ENCODE data around the gene PLSCR1. TPM values are rescaled to one million over a fixed set of nuclear protein-coding genes. Genes with fewer than 3 reads are reported as not detected.
"Not testable (repeated sequence)": the region's sequence is repeated elsewhere in the genome, so short reads cannot be mapped to it uniquely, and the experiment has no call there.

Gene PLSCR1
- total RNA-seq, 2 experiments from 2014 or later = 65.8 to 69.0 TPM

DNA sequence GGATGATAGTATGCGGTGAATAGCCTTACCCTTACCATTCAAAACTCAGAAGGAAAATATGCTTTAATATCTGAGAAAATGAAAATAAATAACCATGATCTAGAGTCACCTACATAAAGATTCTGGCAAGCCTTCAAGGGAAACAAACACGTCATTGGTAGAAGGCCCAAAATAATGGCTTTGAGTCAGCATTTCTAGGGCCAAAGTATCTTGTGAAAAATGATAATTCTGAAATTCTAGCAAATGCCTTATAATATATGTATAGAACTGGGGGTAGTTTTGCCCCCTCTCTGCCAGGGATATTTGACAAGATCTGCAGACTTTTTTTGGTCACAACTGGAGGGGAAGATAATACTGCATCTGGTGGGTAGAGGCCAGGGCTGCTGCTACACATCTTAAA, 15.4 kb downstream of the PLSCR1 start:
- POLR2A ChIA-PET = interaction anchor here (0.7 kb wide), 1 partner anchor 16 kb away, joined by 5 read pairs; no protein-coding TSS in a partner anchor
- Mint-ChIP-seq H3K9me3 (no peaks in the 10 kb centered on the region), H3K4me3 (no peak overlapping the region), H3K27ac (no peak overlapping the region), H3K27me3 (no peaks in the 10 kb centered on the region), H3K4me1 (ENCODE audit: low read depth) (no peaks in the 10 kb centered on the region), H3K36me3 (peaks cover 16% of the 10 kb centered on the region)
- no peak for DNase-seq
- CTCF ChIA-PET = no interaction called here
- intact Hi-C loops (cut with micrococcal nuclease) = no loop called here

DNA sequence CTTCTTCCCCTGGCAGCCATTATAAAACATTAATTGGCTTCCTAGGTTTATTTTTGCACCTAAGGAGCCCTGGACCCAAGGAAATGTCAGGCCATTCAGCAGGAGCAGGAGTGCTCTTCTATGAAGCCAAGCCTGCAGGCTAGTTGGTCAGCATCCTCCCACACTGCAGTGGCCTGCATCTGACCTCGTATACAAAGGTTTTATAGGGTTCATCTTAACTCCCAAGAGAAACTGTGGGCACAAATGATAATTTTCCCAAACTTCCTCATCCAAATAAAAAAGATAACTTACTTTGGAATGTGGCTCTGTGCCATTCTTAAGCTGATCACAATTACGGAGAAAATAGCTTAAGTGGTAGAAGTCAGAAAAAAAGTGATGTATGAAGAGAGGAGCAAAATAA, 19.4 kb downstream of the PLSCR1 start:
- POLR2A ChIA-PET = no interaction called here
- Mint-ChIP-seq H3K9me3 (no peaks in the 10 kb centered on the region), H3K27ac (no peak overlapping the region), H3K4me3 (no peak overlapping the region), H3K27me3 (no peaks in the 10 kb centered on the region), H3K36me3 (peaks cover 23% of the 10 kb centered on the region), H3K4me1 (ENCODE audit: low read depth) (peaks cover under 1% of the 10 kb centered on the region)
- DNase-seq = no peak
- intact Hi-C loops (cut with micrococcal nuclease) = no loop called here
- CTCF ChIA-PET = no interaction called here

DNA sequence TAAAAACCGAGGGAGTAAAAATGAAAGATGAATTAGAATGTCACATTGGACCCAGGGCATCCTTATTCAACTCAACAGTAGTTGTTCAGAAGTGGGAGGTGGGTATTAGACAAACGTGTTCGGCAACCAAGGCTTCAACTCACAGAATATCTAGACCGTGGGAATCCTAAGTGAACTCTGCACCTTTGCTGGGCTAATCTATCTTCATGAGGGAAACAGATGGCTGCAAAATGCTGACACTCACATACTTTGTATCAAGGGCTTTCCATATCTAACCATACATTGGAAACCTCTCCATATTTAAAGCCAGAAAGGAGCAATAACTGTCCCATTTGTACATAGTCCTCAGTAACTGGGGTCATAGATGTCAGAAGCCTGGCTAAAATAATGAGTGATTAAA, 20.9 kb downstream of the PLSCR1 start:
- no peak overlapping the region for H3K4me3 Mint-ChIP-seq
- intact Hi-C loops (cut with micrococcal nuclease) = no loop called here
- no peak overlapping the region for H3K27ac Mint-ChIP-seq
- no peaks in the 10 kb centered on the region for H3K27me3 Mint-ChIP-seq
- H3K9me3 Mint-ChIP-seq = no peaks in the 10 kb centered on the region
- DNase-seq = no peak
- peaks cover 4% of the 10 kb centered on the region for H3K4me1 Mint-ChIP-seq (ENCODE audit: low read depth)
- POLR2A ChIA-PET = no interaction called here
- CTCF ChIA-PET = no interaction called here
- H3K36me3 Mint-ChIP-seq = peaks cover 27% of the 10 kb centered on the region

DNA sequence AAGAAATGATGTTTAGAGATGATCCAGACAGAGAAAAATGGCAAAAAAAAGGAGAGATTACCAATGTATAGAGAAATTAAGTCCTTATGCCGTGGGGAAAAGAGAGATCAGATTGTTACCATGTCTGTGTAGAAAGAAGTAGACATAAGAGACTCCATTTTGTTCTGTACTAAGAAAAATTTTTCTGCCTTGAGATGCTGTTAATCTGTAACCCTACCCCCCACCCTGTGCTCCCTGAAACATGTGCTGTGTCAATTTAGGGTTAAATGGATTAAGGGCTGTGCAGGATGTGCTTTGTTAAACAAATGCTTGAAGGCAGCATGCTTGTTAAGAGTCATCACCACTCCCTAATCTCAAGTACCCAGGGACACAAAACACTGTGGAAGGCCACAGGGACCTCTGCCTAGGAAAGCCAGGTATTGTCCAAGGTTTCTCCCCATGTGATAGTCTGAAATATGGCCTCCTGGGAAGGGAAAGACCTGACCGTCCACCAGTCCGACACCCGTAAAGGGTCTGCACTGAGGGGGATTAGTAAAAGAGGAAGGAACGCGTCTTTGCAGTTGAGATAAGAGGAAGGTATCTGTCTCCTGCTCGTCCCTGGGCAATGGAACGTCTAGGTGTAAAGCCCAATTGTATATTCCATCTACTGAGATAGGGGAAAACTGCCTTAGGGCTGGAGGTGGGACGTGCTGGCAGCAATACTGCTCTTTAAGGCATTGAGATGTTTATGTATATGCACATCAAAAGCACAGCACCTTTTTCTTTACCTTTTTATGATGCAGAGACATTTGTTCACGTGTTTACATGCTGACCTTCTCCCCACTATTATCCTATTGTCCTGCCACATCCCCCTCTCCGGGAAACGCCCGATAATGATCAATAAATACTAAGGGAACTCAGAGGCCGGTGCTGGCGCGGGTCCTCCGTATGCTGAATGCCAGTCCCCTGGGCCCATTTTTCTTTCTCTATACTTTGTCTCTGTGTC, 21.9 kb downstream of the PLSCR1 start:
- H3K4me3 Mint-ChIP-seq; intact Hi-C loops (cut with micrococcal nuclease); POLR2A ChIA-PET; H3K27ac Mint-ChIP-seq; CTCF ChIA-PET; DNase-seq; H3K27me3 Mint-ChIP-seq; H3K4me1 Mint-ChIP-seq (ENCODE audit: low read depth); H3K9me3 Mint-ChIP-seq: not testable (repeated sequence)
- peaks cover 30% of the 10 kb centered on the region for H3K36me3 Mint-ChIP-seq

DNA sequence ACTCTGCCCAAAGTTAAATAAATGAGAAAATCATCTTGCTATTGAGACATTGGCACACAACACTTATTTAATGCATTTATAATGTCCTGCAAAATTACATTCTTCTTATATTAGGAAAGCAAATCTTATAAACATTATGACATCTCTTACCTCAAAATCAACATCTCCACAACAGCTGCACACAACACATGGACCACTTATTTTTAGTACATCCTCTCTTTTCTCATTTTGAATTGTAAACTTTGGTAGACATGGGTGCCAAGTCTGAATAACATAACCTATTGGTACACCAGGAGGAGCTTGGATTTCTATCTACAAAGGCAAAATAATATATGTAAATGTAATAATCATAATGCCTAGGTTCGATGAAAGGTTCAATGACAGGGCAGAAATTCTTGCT, 23.0 kb downstream of the PLSCR1 start:
- H3K36me3 Mint-ChIP-seq = peaks cover 32% of the 10 kb centered on the region
- intact Hi-C loops (cut with micrococcal nuclease) = no loop called here
- CTCF ChIA-PET = no interaction called here
- DNase-seq = no peak
- no peaks in the 10 kb centered on the region for H3K27me3 Mint-ChIP-seq
- H3K9me3 Mint-ChIP-seq = no peaks in the 10 kb centered on the region
- no peak overlapping the region for H3K4me3 Mint-ChIP-seq
- H3K4me1 Mint-ChIP-seq (ENCODE audit: low read depth) = peaks cover 4% of the 10 kb centered on the region
- no peak overlapping the region for H3K27ac Mint-ChIP-seq
- POLR2A ChIA-PET = no interaction called here

DNA sequence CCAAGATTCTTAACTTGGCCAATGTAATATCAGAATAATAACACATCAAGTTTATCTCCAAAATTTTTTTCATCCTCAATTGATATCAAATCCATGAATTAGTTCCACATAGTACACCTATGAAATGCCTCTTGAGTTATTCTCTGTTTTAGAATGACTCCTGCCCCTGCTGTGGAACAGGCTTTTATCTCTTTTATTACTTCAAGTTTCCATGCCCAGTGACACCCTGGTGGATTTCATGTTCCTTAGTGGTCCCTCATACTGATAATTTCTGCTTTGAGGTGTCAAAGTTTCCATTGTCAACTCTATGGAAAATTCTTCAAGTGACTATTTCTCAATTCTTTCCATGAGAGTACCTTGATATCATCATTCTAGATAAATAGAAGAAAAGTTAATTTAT, 24.6 kb downstream of the PLSCR1 start:
- no peak overlapping the region for H3K4me3 Mint-ChIP-seq
- no peaks in the 10 kb centered on the region for H3K9me3 Mint-ChIP-seq
- no peaks in the 10 kb centered on the region for H3K27me3 Mint-ChIP-seq
- intact Hi-C loops (cut with micrococcal nuclease) = no loop called here
- ChIA-PET CTCF (no interaction called here), POLR2A (no interaction called here)
- peaks cover 31% of the 10 kb centered on the region for H3K36me3 Mint-ChIP-seq
- no peak overlapping the region for H3K27ac Mint-ChIP-seq
- DNase-seq = no peak
- H3K4me1 Mint-ChIP-seq (ENCODE audit: low read depth) = peaks cover 4% of the 10 kb centered on the region

DNA sequence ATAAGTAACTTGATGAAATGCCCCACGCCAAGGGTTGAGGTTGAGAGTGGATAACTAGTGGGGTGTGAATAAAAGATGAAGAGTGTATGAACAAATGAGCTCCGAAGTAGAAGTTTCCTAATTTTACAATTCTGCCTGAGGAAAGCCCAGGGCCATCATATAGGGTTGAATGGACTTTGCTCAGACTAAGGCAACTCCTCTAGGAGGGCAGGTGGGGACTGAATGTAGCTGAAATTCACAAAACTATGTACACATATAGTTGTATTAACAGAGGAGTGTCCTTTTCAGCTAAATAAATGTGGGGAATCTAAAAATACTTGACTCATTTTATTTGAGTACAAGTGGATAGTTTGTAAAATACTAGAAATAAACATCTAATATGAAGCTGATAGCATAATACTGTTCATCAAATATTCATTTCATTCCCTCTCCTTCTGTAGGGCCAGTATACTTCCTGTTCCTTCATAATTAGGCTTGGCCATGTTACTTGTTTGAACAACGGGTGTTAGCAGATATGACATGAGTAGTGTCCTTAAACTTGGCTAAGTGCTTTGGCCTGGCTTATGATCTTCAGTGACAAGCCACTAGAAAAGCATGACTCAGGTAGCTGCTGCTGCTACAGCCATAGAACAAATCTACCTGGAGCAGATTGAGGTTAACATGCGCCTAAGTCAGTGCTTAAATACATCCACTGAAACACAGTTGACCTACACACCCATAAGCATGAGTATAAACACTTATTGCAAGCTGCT, 26.5 kb downstream of the PLSCR1 start:
- no peaks in the 10 kb centered on the region for H3K27me3 Mint-ChIP-seq
- intact Hi-C loops (cut with micrococcal nuclease) = no loop called here
- CTCF ChIA-PET = interaction anchor here (1.3 kb wide), 1 partner anchor 26 kb away, joined by 3 read pairs; no protein-coding TSS in a partner anchor
- H3K9me3 Mint-ChIP-seq = no peaks in the 10 kb centered on the region
- DNase-seq = no peak
- no peak overlapping the region for H3K4me3 Mint-ChIP-seq
- peaks cover 37% of the 10 kb centered on the region for H3K36me3 Mint-ChIP-seq
- no peak overlapping the region for H3K27ac Mint-ChIP-seq
- H3K4me1 Mint-ChIP-seq (ENCODE audit: low read depth) = peaks cover 14% of the 10 kb centered on the region
- POLR2A ChIA-PET = no interaction called here

DNA sequence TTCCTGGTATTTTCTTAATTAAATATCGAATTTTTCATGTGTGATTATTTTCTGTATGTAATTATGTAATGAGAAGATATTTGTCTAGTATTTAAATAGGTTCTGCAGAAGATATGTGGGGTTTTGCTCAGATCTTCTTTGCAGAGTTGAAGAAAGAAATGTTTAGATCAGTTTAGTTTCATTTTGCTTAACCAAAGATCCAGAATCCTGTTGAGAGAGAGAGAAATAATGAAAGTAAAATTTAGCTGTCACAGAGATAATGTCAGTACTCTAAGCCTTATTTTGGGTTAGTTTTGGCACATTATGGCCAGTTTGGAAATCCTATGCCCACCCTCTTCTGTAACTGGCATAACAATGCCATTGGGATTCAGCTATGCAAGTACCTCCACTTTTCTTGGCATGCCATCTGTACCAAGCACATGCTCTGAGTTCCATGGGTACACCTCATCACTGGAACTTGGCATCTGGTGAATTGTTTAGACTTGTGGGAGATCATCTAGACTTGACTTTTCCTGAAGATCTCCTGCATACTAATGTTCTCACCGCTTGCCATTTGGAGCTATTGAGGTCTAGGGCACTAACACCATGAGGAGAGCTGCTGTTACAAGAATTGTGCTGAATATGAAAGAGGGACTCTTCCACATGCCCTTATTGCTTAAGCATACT, 30.9 kb downstream of the PLSCR1 start:
- Mint-ChIP-seq H3K27me3 (no peaks in the 10 kb centered on the region), H3K9me3 (no peaks in the 10 kb centered on the region), H3K27ac (no peak overlapping the region), H3K4me3 (no peak overlapping the region), H3K4me1 (ENCODE audit: low read depth) (peaks cover 11% of the 10 kb centered on the region), H3K36me3 (peaks cover 29% of the 10 kb centered on the region)
- ChIA-PET POLR2A (no interaction called here), CTCF (interaction anchor here (1.6 kb wide), 1 partner anchor 9 kb away, joined by 5 read pairs; no protein-coding TSS in a partner anchor)
- no peak for DNase-seq
- intact Hi-C loops (cut with micrococcal nuclease) = no loop called here

DNA sequence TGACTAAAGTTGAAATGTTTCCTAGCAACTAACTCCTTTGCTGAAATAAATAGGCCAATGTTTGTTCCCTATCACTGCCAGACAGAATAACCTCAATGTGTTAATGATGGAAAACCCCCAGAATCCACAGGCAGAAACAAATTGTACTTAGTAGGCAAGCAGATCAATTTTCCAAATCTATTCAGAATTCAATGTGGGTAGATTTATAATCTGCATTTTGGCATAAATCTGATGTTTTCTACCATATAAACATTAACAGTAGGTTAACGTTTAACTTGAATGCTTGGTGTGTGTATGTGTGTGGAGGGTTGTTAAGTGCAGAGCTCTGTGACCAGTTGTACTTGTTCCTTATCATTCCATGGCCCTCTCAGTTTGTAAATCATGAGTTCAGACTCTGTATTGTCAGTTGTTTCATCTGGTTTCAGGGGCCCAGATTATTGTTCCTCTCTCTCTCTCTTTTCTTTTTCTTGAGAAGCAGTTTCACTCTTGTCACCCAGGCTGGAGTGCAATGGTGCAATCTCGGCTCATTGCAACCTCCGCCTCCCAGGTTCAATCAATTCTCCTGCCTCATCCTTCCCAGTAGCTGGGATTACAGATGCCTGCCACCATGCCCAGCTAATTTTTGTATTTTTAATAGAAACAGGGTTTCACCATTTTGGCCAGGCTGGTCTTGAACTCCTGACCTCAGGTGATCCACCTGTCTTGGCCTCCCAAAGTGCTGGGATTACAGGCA, 32.8 kb downstream of the PLSCR1 start:
- intact Hi-C loops (cut with micrococcal nuclease) = no loop called here
- DNase-seq = no peak
- peaks cover 11% of the 10 kb centered on the region for H3K4me1 Mint-ChIP-seq (ENCODE audit: low read depth)
- ChIA-PET POLR2A (no interaction called here), CTCF (no interaction called here)
- H3K36me3 Mint-ChIP-seq = peaks cover 23% of the 10 kb centered on the region
- no peak overlapping the region for H3K27ac Mint-ChIP-seq
- H3K27me3 Mint-ChIP-seq = no peaks in the 10 kb centered on the region
- H3K4me3 Mint-ChIP-seq = no peak overlapping the region
- no peaks in the 10 kb centered on the region for H3K9me3 Mint-ChIP-seq

DNA sequence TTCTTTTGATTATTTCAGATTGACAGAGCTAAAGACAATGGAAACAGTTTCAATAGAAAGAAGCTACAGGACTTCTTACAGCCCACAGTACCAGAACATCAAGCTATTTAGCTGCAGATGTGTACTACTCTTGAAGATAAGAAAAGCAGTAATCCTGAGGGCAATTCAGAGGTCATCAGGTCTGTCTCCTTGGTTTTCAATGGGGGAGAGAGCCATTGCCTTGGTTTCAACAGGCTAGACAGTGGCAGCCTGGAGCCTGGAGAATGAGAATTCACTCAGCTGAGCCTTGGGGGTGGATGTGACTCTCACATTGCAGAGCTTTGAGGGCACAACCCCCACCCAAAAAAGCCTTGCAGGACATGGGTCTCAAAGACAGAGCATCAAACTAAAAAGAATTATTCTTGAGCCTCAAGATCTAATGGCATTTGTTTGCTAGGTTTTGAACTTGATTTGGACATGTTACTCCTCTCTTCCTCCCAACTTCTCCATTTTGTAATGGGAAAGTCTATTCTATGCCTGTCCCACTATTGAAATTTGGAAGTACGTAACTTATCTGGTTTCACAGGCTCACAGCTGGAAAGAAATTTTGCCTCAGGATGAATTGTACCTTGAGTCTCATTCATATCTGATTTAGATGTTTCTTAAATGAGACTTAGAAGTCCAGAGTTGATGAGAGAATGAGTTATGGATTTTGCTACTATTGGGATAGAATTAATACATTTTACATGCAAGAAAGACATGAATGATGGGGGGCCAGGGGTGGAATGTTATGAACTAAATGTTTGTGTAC, 36.9 kb downstream of the PLSCR1 start:
- H3K27me3 Mint-ChIP-seq = no peaks in the 10 kb centered on the region
- no peak overlapping the region for H3K4me3 Mint-ChIP-seq
- ChIA-PET CTCF (no interaction called here), POLR2A (no interaction called here)
- DNase-seq = no peak
- peaks cover 7% of the 10 kb centered on the region for H3K36me3 Mint-ChIP-seq
- H3K27ac Mint-ChIP-seq = no peak overlapping the region
- H3K4me1 Mint-ChIP-seq (ENCODE audit: low read depth) = peaks cover 14% of the 10 kb centered on the region
- intact Hi-C loops (cut with micrococcal nuclease) = no loop called here
- no peaks in the 10 kb centered on the region for H3K9me3 Mint-ChIP-seq

DNA sequence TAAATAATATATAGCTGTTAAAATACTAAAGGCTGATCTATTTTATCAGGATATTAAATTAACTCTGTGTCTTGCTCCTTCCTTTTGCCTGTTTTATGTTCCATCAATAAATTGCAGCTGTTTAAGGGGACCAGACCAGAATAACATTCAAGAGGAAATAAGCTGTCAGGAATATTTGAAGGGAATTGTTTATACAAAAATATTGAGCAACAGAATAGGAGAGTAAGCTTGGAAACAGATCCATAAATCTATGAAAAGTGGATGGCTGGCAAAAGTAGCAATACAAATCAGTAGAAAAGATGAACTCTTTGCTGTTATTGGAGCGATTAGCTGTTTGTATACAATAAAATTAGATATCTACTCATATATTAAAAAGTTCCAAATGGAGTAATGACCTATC, 38.9 kb downstream of the PLSCR1 start:
- Mint-ChIP-seq H3K9me3 (no peaks in the 10 kb centered on the region), H3K4me1 (ENCODE audit: low read depth) (peaks cover 16% of the 10 kb centered on the region), H3K4me3 (no peak overlapping the region), H3K27ac (no peak overlapping the region), H3K36me3 (no peaks in the 10 kb centered on the region), H3K27me3 (no peaks in the 10 kb centered on the region)
- no peak for DNase-seq
- POLR2A ChIA-PET = no interaction called here
- CTCF ChIA-PET = interaction anchor here (1.8 kb wide), 1 partner anchor 9 kb away, joined by 5 read pairs; no protein-coding TSS in a partner anchor
- intact Hi-C loops (cut with micrococcal nuclease) = no loop called here
